Right atrium auricular region (tissue), 2 donors: ENCODE measurements around the gene HDGFL2. TPM values are rescaled to one million over a fixed set of nuclear protein-coding genes. Genes with fewer than 3 reads are reported as not detected.

Source experiments
- DNase-seq: peaks from one replicate; pipeline ENCODE4 v3.0.0-alpha.2; 2019; ENCODE audit warnings: low spot score
- H3K27ac ChIP-seq, 2 donors: fragments of 200-600 bp; sonication (generic); 1 replicate in 1 of 2; 2 replicates in 1 of 2; pipeline ENCODE4 v1.5.1; 2016 to 2019
- H3K27me3 ChIP-seq, 2 donors: fragments of 200-600 bp; sonication (generic); one replicate each; pipeline versions ENCODE4 v1.5.1 to v1.6.0; 2017 to 2019
- H3K36me3 ChIP-seq: fragments of 200-600 bp; sonication (generic); one replicate; pipeline ENCODE4 v1.5.1; 2016
- H3K4me1 ChIP-seq, 2 donors: fragments of 200-600 bp; sonication (generic); one replicate each; pipeline versions ENCODE4 v1.5.1 to v1.6.0; 2017 to 2019
- H3K4me3 ChIP-seq, 2 donors: fragments of 200-600 bp; sonication (generic); 1 replicate in 1 of 2; 2 replicates in 1 of 2; pipeline ENCODE4 v1.5.1; 2017 to 2019; ENCODE audit warnings: mild to moderate bottlenecking in 1 of 2, moderate library complexity in 1 of 2
- H3K9me3 ChIP-seq, 2 donors: fragments of 200-600 bp; sonication (generic); one replicate each; pipeline ENCODE4 v1.5.1; 2019
- total RNA-seq, 2 donors: library from RNA; depleted of rRNA; stranded (reverse); fragments of >200 nt; gene quantifications; one replicate each; pipeline ENCODE4 v1.1.0, GENCODE V29; 2016
- TF ChIP-seq, protein P1 (sequence below), 2 donors: fragments of 200-600 bp; sonication (generic); IDR thresholded peaks; one replicate each; pipeline ENCODE4 v1.5.1; 2019; ENCODE audit warnings: antibody characterized with exemption in 2 of 2

HDGFL2 gene
- total RNA-seq, 2 donors from 2014 or later = 18.3 to 24.8 TPM

DNA sequence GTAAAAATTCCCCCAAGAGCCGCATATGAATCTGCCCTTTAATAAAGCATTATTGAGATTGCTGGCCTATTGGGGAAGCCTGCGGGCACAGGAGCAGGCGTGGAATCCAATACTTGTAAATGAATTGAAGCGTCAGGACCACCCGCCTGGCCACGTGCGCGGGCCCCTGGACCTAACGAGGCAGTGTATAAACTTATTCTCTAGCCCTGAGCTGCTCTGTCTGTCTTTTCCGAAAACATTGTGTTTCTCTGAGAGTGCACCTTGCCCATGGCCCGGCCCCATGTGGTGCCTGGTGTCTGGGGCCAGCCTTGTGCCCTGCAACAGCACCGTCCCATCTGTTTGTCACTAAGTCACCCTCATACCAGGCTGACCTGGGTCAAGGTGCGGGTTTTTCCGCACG lies 28.9 kb upstream of the HDGFL2 start:
- Histone ChIP-seq H3K4me3 (no peak overlapping the region), H3K36me3 (peaks cover 37% of the 10 kb centered on the region), H3K4me1 (no peaks in the 10 kb centered on the region), H3K27ac (no peak overlapping the region), H3K9me3 (no peaks in the 10 kb centered on the region), H3K27me3 (no peaks in the 10 kb centered on the region)
- DNase-seq = no peak
- TF ChIP-seq, protein P1, sequence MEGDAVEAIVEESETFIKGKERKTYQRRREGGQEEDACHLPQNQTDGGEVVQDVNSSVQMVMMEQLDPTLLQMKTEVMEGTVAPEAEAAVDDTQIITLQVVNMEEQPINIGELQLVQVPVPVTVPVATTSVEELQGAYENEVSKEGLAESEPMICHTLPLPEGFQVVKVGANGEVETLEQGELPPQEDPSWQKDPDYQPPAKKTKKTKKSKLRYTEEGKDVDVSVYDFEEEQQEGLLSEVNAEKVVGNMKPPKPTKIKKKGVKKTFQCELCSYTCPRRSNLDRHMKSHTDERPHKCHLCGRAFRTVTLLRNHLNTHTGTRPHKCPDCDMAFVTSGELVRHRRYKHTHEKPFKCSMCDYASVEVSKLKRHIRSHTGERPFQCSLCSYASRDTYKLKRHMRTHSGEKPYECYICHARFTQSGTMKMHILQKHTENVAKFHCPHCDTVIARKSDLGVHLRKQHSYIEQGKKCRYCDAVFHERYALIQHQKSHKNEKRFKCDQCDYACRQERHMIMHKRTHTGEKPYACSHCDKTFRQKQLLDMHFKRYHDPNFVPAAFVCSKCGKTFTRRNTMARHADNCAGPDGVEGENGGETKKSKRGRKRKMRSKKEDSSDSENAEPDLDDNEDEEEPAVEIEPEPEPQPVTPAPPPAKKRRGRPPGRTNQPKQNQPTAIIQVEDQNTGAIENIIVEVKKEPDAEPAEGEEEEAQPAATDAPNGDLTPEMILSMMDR (IDR thresholded peaks at IDR 0.05) = no peak

DNA sequence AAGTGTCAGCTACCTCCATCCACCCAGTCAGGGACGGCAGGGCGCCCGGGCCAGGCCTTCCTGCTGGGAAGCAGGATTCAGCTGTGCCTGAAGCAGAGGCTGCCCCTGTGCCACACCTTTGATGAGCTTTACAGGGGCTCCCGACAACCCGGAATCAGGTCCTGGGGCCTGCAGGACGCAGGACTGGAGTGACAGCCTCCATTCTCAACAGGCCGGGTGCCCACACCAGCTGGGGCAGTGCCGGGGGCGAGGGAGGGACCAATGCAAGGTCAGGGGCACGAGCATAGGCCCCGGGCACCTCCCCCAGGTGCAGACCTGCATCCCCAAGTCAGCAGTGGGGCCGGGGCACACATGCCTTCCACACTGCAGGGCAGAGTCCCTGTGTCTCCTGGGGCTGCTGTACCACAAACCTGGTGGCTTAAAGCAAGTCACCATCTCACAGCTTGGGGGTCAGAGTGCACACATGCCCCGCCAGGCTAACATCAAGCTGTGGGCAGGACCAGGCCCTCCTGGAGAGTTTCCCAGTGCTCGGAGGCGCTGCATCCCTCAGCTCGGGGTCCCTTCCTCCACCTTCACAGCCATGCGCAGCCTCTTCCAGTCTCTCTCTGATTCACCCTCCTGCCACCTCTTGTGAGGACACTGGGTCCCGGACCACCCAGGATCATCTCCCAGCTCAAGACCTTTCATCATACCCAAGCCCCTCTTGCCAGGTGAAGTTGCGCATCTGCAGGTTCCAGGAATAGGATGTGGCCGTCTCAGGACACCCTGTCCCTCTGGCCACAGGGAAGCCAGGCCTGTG lies 27.9 kb upstream of the HDGFL2 start:
- H3K27ac ChIP-seq = no peak overlapping the region
- H3K4me3 ChIP-seq = no peak overlapping the region
- H3K27me3 ChIP-seq = no peaks in the 10 kb centered on the region
- TF ChIP-seq, protein P1 (IDR thresholded peaks at IDR 0.05) = no peak
- no peaks in the 10 kb centered on the region for H3K9me3 ChIP-seq
- peaks cover 0 to 6% of the 10 kb centered on the region in 2 donors for H3K4me1 ChIP-seq
- DNase-seq = no peak
- peaks cover 47% of the 10 kb centered on the region for H3K36me3 ChIP-seq

DNA sequence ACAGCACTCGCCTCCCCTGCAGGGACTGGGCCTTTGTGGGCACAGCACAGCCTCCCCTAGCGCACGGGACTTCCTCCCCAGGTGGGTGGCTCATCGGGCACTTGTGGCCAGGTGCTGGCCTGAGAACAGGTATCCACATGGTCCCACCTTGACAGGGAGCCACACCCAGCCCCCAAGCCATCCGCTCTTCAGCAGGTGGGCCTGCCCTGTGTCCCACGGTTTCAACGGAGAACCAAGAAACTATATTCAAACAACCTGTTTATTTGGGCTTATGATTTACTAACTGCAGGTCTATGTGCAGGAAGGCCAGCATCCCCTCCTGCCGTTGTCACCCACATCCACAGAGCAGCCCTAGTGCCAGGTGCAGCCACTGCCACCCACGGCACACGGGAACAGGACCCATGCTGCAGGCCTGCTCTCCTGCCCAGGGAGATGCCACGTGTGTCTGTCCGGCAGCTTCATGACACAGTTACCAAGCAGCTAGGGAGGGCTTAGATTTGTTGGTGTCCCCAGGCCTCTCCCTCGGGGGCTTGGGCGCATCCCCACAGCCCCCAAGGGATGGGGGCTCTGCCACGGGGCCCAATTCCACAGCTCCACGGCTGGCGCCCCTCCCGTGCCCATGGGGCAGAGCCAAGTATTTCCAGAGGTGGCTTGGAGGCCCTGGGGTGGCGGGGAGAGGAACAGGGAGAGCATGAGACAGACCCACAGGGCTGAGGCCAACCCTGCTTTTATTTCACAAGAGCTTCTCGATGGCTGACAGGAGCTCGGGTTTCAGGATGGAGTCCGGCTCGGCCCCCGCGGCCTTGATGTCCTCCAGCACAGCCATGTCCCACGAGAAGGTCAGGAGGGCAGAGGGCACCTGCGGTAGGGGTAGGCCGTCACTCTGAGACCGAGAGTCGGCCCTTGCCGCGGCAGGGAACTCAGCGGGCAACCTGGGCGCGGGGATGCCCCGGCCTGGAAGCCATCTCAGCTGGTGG lies 27.0 kb upstream of the HDGFL2 start:
- no peak overlapping the region for H3K27ac ChIP-seq

DNA sequence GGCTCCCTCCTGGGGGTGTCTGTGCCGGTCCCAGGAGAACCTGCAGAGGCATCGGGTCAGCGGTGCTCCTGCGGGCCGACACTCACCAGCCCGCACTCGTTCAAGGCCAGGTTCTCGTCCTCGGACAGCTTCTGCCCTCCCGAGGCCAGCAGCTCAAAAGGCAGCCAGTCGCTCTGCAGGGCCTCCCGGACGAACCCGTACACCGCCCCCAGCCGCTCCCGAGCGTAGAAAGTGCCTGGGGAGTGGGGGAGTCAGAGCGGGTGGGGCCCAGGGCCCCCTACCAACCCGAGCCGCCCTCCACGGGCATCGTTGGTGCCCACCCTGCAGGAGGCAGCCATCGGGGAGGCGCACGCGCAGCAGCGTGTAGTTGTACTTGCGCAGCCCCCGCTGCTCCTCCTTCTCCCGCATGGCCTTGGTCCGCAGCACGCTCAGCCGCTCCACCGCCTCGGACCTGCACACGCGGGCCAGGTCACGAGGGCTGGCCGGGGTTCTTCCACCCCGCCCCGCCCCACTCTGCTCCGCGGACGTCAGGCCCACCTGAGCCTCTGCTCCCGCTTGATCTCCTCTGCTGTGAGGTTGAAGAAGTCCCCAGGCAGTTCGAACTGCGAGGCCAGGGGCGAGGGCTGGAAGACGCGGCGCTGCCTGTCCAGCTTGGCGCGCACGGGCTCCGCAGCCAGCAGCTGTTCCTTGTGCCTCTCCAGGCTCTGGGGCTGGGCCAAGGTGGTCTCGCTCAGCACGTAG lies 26.0 kb upstream of the HDGFL2 start:
- Histone ChIP-seq H3K9me3 (no peaks in the 10 kb centered on the region), H3K27ac (no peak overlapping the region), H3K27me3 (no peaks in the 10 kb centered on the region), H3K4me3 (no peak overlapping the region), H3K4me1 (peaks cover 0 to 10% of the 10 kb centered on the region in 2 donors), H3K36me3 (peaks cover 62% of the 10 kb centered on the region)
- TF ChIP-seq, protein P1 (IDR thresholded peaks at IDR 0.05) = no peak
- no peak for DNase-seq

More for the DNA sequence above, 27.0 kb upstream of the HDGFL2 start:
- no peak for DNase-seq
- TF ChIP-seq, protein P1 (IDR thresholded peaks at IDR 0.05) = no peak
- Histone ChIP-seq H3K9me3 (no peaks in the 10 kb centered on the region), H3K27me3 (no peaks in the 10 kb centered on the region), H3K36me3 (peaks cover 55% of the 10 kb centered on the region), H3K4me1 (peaks cover 0 to 10% of the 10 kb centered on the region in 2 donors), H3K4me3 (no peak overlapping the region)

DNA sequence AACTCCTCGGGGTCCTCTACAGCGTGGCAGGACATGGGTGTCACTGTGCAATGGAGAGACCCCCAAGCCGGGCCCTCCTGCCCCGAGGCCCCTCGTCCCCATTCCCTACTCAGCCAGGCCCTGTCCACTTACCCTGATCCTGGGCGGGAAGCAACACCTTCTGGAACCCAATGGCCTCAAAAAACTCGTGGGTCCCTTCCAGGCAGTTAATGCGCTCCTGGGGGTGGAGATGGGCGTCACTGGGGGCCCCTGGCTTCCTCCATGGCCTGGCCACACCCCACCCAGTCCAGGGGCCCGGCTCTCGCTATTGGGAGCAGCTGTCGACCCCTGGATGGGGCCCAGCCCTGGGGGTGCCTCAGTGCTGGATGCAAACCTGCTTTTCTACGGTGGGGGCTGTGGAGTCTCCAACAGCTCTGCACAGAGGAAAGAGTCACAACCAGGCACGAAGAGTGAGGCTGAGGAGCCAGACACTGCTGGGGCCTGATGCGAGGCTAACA lies 25.3 kb upstream of the HDGFL2 start:
- Histone ChIP-seq H3K9me3 (no peaks in the 10 kb centered on the region), H3K36me3 (peaks cover 68% of the 10 kb centered on the region), H3K4me1 (peaks cover 0 to 10% of the 10 kb centered on the region in 2 donors), H3K4me3 (no peak overlapping the region), H3K27ac (no peak overlapping the region), H3K27me3 (no peaks in the 10 kb centered on the region)
- TF ChIP-seq, protein P1 (IDR thresholded peaks at IDR 0.05) = no peak
- DNase-seq = no peak
